SK-N-SH treated with all-trans-retinoic acid at 6 μM for 48 hours (cell line): ENCODE results near the gene CPNE8.

Experiments
- ATAC-seq: fragments of 200-7000 bp; cut with Tn5 transposase; 3 replicates; pipeline ENCODE4 v1.9.1; 2020; ENCODE audit warnings: mild to moderate bottlenecking, moderate library complexity
- ARNTL ChIP-seq: fragments of 450-650 bp; formaldehyde crosslinking; IDR thresholded peaks from 2 replicates; pipeline ENCODE4 v1.5.0; 2020; ENCODE audit warnings: low read depth, mild to moderate bottlenecking, moderate library complexity, borderline replicate concordance
- BACH2 ChIP-seq: fragments of 250-450 bp; sonication (Bioruptor Pico); IDR thresholded peaks from 2 replicates; pipeline ENCODE4 v1.9.0; 2021; ENCODE audit warnings: mild to moderate bottlenecking, borderline replicate concordance
- CSDC2 ChIP-seq: fragments of 250-450 bp; sonication (Bioruptor Pico); IDR thresholded peaks from 2 replicates; pipeline ENCODE4 v1.5.0; 2020; ENCODE audit warnings: mild to moderate bottlenecking, moderate library complexity
- CSRNP3 ChIP-seq: fragments of 250-450 bp; sonication (Bioruptor Pico); IDR thresholded peaks from 2 replicates; pipeline ENCODE4 v1.5.1; 2021; ENCODE audit warnings: mild to moderate bottlenecking, moderate library complexity
- ESRRG ChIP-seq: fragments of 250-450 bp; sonication (Bioruptor Pico); IDR thresholded peaks from 2 replicates; pipeline ENCODE4 v1.6.1; 2021; ENCODE audit warnings: mild to moderate bottlenecking
- GLIS3 ChIP-seq: fragments of 250-450 bp; sonication (Bioruptor Pico); IDR thresholded peaks from 2 replicates; pipeline ENCODE4 v1.5.0; 2020; ENCODE audit warnings: mild to moderate bottlenecking, moderate library complexity
- OSR1 ChIP-seq: fragments of 250-450 bp; sonication (Bioruptor Pico); IDR thresholded peaks from 2 replicates; pipeline ENCODE4 v1.8.0; 2022; ENCODE audit warnings: moderate library complexity, mild to moderate bottlenecking, inconsistent platforms
- PATZ1 ChIP-seq: fragments of 250-450 bp; sonication (Bioruptor Pico); IDR thresholded peaks from 2 replicates; pipeline ENCODE4 v1.8.0; 2020; ENCODE audit warnings: mild to moderate bottlenecking, moderate library complexity, borderline replicate concordance
- POU6F1 ChIP-seq: fragments of 250-450 bp; sonication (Bioruptor Pico); IDR thresholded peaks from 2 replicates; pipeline ENCODE4 v1.8.0; 2021; ENCODE audit warnings: low read depth, mild to moderate bottlenecking, moderate library complexity, borderline replicate concordance
- PPARA ChIP-seq: fragments of 250-450 bp; sonication (Bioruptor Pico); IDR thresholded peaks from 2 replicates; pipeline ENCODE4 v1.5.0; 2020; ENCODE audit warnings: mild to moderate bottlenecking, borderline replicate concordance
- RARB ChIP-seq: fragments of 250-450 bp; sonication (Bioruptor Pico); IDR thresholded peaks from 2 replicates; pipeline ENCODE4 v1.8.0; 2021; ENCODE audit warnings: mild to moderate bottlenecking, moderate library complexity
- SNAI2 ChIP-seq: fragments of 250-450 bp; sonication (Bioruptor Pico); IDR thresholded peaks from 2 replicates; pipeline ENCODE4 v1.5.0; 2020; ENCODE audit warnings: mild to moderate bottlenecking, moderate library complexity
- TCF4 ChIP-seq: fragments of 250-450 bp; sonication (Bioruptor Pico); IDR thresholded peaks from 2 replicates; pipeline ENCODE4 v1.8.0; 2021; ENCODE audit warnings: mild to moderate bottlenecking, moderate library complexity, borderline replicate concordance
- TOX ChIP-seq: fragments of 250-450 bp; sonication (Bioruptor Pico); IDR thresholded peaks from 2 replicates; pipeline ENCODE4 v1.8.0; 2021; ENCODE audit warnings: mild to moderate bottlenecking, moderate library complexity, borderline replicate concordance
- ZFP3 ChIP-seq: fragments of 250-450 bp; sonication (Bioruptor Pico); IDR thresholded peaks from 2 replicates; pipeline ENCODE4 v1.5.0; 2020; ENCODE audit warnings: mild to moderate bottlenecking, moderate library complexity
- ZFP30 ChIP-seq: fragments of 450-650 bp; formaldehyde crosslinking; IDR thresholded peaks from 2 replicates; pipeline ENCODE4 v1.5.0; 2022; ENCODE audit warnings: mild to moderate bottlenecking, moderate library complexity
- ZNF565 ChIP-seq: fragments of 450-650 bp; formaldehyde crosslinking; conservative IDR thresholded peaks from 2 replicates; pipeline ENCODE4 v1.5.0; 2020; ENCODE audit warnings: low read depth, mild to moderate bottlenecking, moderate library complexity
- ZNF70 ChIP-seq: fragments of 450-650 bp; formaldehyde crosslinking; IDR thresholded peaks from 2 replicates; pipeline ENCODE4 v1.5.0; 2020; ENCODE audit warnings: mild to moderate bottlenecking, moderate library complexity
- ZNF8 ChIP-seq: fragments of 450-650 bp; formaldehyde crosslinking; IDR thresholded peaks from 2 replicates; pipeline ENCODE4 v1.5.0; 2020; ENCODE audit warnings: mild to moderate bottlenecking, moderate library complexity
- TF ChIP-seq, protein P1 (sequence below): fragments of 250-450 bp; sonication (Bioruptor Pico); IDR thresholded peaks from 2 replicates; pipeline ENCODE4 v1.5.1; 2020; ENCODE audit warnings: low read depth, mild to moderate bottlenecking, moderate library complexity
- TF ChIP-seq, protein P2 (sequence below): fragments of 250-450 bp; sonication (Bioruptor Pico); IDR thresholded peaks from 2 replicates; pipeline ENCODE4 v1.5.0; 2020; ENCODE audit warnings: mild to moderate bottlenecking, moderate library complexity

Gene CPNE8

DNA sequence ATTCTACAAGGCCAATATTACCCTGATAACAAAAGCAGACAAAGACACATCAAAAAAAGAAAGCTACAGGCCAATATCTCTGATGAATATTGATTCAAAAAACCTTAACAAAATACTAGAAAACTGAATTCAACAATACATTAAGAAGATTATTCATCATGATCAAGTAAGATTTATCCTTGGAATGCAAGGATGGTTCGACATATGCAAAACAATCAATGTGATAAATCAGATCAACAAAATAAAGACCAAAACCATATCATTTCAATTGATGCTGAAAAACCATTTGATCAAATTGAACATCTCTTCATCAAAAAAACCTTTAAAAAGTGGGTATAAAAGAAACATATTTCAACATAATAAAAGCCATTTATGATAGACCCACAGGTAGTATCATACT is 117.3 kb downstream of the CPNE8 start:
- TF ChIP-seq, protein P1, sequence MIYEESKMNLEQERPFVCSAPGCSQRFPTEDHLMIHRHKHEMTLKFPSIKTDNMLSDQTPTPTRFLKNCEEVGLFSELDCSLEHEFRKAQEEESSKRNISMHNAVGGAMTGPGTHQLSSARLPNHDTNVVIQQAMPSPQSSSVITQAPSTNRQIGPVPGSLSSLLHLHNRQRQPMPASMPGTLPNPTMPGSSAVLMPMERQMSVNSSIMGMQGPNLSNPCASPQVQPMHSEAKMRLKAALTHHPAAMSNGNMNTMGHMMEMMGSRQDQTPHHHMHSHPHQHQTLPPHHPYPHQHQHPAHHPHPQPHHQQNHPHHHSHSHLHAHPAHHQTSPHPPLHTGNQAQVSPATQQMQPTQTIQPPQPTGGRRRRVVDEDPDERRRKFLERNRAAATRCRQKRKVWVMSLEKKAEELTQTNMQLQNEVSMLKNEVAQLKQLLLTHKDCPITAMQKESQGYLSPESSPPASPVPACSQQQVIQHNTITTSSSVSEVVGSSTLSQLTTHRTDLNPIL (CRISPR knock-in tag): no peak
- TF ChIP-seq PPARA (CRISPR knock-in tag): no peak
- TF ChIP-seq ESRRG: no peak
- TF ChIP-seq TOX (CRISPR knock-in tag): no peak
- TF ChIP-seq GLIS3: no peak
- TF ChIP-seq ARNTL (CRISPR knock-in tag): no peak
- no peak for TF ChIP-seq SNAI2
- no peak for TF ChIP-seq PATZ1 (CRISPR knock-in tag)
- TF ChIP-seq ZNF70 (CRISPR knock-in tag): no peak
- no peak for TF ChIP-seq POU6F1 (CRISPR knock-in tag)
- TF ChIP-seq ZFP30 (CRISPR knock-in tag): no peak
- no peak for TF ChIP-seq ZNF565 (CRISPR knock-in tag)
- TF ChIP-seq OSR1 (CRISPR knock-in tag): no peak
- TF ChIP-seq ZNF8: no peak
- TF ChIP-seq CSRNP3 (CRISPR knock-in tag): no peak
- TF ChIP-seq, all 23 proteins: peak for 0
- no peak for ATAC-seq

DNA sequence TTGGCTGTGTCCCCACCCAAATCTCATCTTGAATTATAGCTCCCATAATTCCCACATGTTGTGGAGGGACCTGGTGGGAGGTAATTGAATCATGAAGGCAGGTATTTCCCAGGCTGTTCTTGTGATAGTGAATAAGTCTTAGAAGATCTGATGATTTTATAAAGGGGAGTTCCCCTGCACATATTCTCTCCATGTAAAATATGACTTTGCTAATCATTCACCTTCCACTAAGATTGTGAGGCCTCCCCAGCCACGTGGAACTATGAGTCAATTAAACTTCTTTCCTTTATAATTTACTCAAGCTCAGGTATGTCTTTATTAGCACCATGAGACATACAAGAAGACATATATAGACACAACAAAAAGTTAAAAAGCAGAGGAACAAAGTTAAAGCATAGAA is 120.0 kb downstream of the CPNE8 start:
- ATAC-seq: no peak
- TF ChIP-seq ZFP3: no peak
- no peak for TF ChIP-seq CSRNP3 (CRISPR knock-in tag)
- no peak for TF ChIP-seq SNAI2
- no peak for TF ChIP-seq ZNF8
- TF ChIP-seq PATZ1 (CRISPR knock-in tag): no peak
- no peak for TF ChIP-seq ZFP30 (CRISPR knock-in tag)
- TF ChIP-seq, protein P2, sequence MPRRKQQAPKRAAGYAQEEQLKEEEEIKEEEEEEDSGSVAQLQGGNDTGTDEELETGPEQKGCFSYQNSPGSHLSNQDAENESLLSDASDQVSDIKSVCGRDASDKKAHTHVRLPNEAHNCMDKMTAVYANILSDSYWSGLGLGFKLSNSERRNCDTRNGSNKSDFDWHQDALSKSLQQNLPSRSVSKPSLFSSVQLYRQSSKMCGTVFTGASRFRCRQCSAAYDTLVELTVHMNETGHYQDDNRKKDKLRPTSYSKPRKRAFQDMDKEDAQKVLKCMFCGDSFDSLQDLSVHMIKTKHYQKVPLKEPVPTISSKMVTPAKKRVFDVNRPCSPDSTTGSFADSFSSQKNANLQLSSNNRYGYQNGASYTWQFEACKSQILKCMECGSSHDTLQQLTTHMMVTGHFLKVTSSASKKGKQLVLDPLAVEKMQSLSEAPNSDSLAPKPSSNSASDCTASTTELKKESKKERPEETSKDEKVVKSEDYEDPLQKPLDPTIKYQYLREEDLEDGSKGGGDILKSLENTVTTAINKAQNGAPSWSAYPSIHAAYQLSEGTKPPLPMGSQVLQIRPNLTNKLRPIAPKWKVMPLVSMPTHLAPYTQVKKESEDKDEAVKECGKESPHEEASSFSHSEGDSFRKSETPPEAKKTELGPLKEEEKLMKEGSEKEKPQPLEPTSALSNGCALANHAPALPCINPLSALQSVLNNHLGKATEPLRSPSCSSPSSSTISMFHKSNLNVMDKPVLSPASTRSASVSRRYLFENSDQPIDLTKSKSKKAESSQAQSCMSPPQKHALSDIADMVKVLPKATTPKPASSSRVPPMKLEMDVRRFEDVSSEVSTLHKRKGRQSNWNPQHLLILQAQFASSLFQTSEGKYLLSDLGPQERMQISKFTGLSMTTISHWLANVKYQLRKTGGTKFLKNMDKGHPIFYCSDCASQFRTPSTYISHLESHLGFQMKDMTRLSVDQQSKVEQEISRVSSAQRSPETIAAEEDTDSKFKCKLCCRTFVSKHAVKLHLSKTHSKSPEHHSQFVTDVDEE (CRISPR knock-in tag): no peak
- TF ChIP-seq, protein P1 (CRISPR knock-in tag): no peak
- no peak for TF ChIP-seq PPARA (CRISPR knock-in tag)
- TF ChIP-seq GLIS3: no peak
- no peak for TF ChIP-seq CSDC2 (CRISPR knock-in tag)
- TF ChIP-seq TCF4: no peak
- TF ChIP-seq ZNF565 (CRISPR knock-in tag): no peak
- no peak for TF ChIP-seq POU6F1 (CRISPR knock-in tag)
- no peak for TF ChIP-seq ARNTL (CRISPR knock-in tag)
- no peak for TF ChIP-seq RARB (CRISPR knock-in tag)
- TF ChIP-seq BACH2 (CRISPR knock-in tag): no peak
- no peak for TF ChIP-seq OSR1 (CRISPR knock-in tag)
- no peak for TF ChIP-seq TOX (CRISPR knock-in tag)
